Keratinocyte (primary cell): ENCODE results near the gene ZDHHC18. TPM values are rescaled to one million over a fixed set of nuclear protein-coding genes. Genes with fewer than 3 reads are reported as not detected.

Experiments
- DNase-seq: peaks from one replicate; pipeline ENCODE4 v3.0.0-alpha.2; 2011; ENCODE audit warnings: low read depth, missing footprints, low spot score
- FAIRE-seq: peaks from 2 replicates; lab custom pipeline; 2011; peaks lifted over from hg19 to GRCh38; lab: Jason Lieb, UNC
- H2AFZ ChIP-seq: 2 replicates; pipeline ENCODE4 v1.6.0; 2012; ENCODE audit warnings: low read length, control low read depth, inconsistent platforms; ENCODE audit not compliant: control insufficient read depth
- H3K27ac ChIP-seq: 2 replicates; pipeline ENCODE4 v1.5.1; 2011; ENCODE audit warnings: low read length; ENCODE audit not compliant: control insufficient read depth, insufficient read depth
- H3K27me3 ChIP-seq: 3 replicates; pipeline ENCODE4 v1.6.0; 2011; ENCODE audit warnings: low read length; ENCODE audit not compliant: control insufficient read depth, insufficient read depth; ENCODE audit errors: extremely low read depth
- H3K36me3 ChIP-seq, 2 experiments: 2 replicates in 1 of 2; 3 replicates in 1 of 2; pipeline ENCODE4 v1.5.1; 2011; ENCODE audit warnings: low read length in 2 of 2, mild to moderate bottlenecking in 1 of 2; ENCODE audit not compliant: control insufficient read depth in 2 of 2, insufficient read depth in 2 of 2; ENCODE audit errors: extremely low read depth in 1 of 2
- H3K4me1 ChIP-seq: 3 replicates; pipeline ENCODE4 v1.5.1; 2011; ENCODE audit warnings: low read length; ENCODE audit not compliant: control insufficient read depth, insufficient read depth; ENCODE audit errors: extremely low read depth
- H3K4me2 ChIP-seq: 3 replicates; pipeline ENCODE4 v1.6.0; 2011; ENCODE audit warnings: low read depth, low read length; ENCODE audit not compliant: control insufficient read depth, insufficient read depth; ENCODE audit errors: extremely low read depth
- H3K4me3 ChIP-seq, 3 experiments: fragments of 200-600 bp in 1 of 3; sonication (generic) in 1 of 3; 2 replicates in 2 of 3; 3 replicates in 1 of 3; pipeline ENCODE4 v1.5.1; 2011 to 2016; ENCODE audit warnings: low read length in 3 of 3, mild to moderate bottlenecking in 3 of 3, control low read depth in 2 of 3, inconsistent platforms in 1 of 3, low read depth in 1 of 3, mixed read lengths in 1 of 3, mixed run types in 1 of 3, moderate library complexity in 1 of 3; ENCODE audit not compliant: control insufficient read depth in 2 of 3, insufficient read depth in 2 of 3; ENCODE audit errors: extremely low read depth in 1 of 3
- H3K79me2 ChIP-seq: 2 replicates; pipeline ENCODE4 v1.6.0; 2012; ENCODE audit warnings: low read length; ENCODE audit not compliant: control insufficient read depth, insufficient read depth
- H3K9ac ChIP-seq: 3 replicates; pipeline ENCODE4 v1.6.0; 2011; ENCODE audit warnings: low read length; ENCODE audit not compliant: control insufficient read depth, insufficient read depth; ENCODE audit errors: extremely low read depth
- H3K9me1 ChIP-seq: 3 replicates; pipeline ENCODE4 v1.6.0; 2011; ENCODE audit warnings: low read length; ENCODE audit not compliant: control insufficient read depth, insufficient read depth; ENCODE audit errors: extremely low read depth
- H3K9me3 ChIP-seq: 2 replicates; pipeline ENCODE4 v1.5.1; 2012; ENCODE audit warnings: low read depth, low read length; ENCODE audit not compliant: control insufficient read depth
- H4K20me1 ChIP-seq: 3 replicates; pipeline ENCODE4 v1.6.0; 2011; ENCODE audit warnings: low read length; ENCODE audit not compliant: control insufficient read depth, insufficient read depth; ENCODE audit errors: extremely low read depth
- CTCF ChIP-seq, 3 experiments: IDR thresholded peaks in 1 of 3; conservative IDR thresholded peaks in 1 of 3; optimal IDR thresholded peaks in 1 of 3; 2 replicates in 2 of 3; 3 replicates in 1 of 3; pipeline versions ENCODE3 to v1.5.1; 2011; ENCODE audit warnings: low read length in 3 of 3, mild to moderate bottlenecking in 3 of 3, moderate library complexity in 2 of 3, control low read depth in 1 of 3, inconsistent platforms in 1 of 3; ENCODE audit not compliant: insufficient read depth in 2 of 3; ENCODE audit errors: extremely low read depth in 1 of 3
- EZH2 ChIP-seq: IDR thresholded peaks from one replicate; pipeline ENCODE4 v1.6.1; 2012; ENCODE audit warnings: inconsistent platforms, mild to moderate bottlenecking, low read length, moderate library complexity
- dilution Hi-C: fragments of 300-500 bp; cut with MboI; formaldehyde crosslinking; loops from one replicate; pipeline ENCODE4 v1.7.0; 2020; ENCODE audit warnings: low sequenced_read_pairs; ENCODE audit not compliant: extremely low pct_ligation_motif_present
- polyA plus RNA-seq, 5 experiments: library from polyadenylated mRNA; depleted of rRNA in 3 of 5; stranded (reverse) in 3 of 5; stranded (forward) in 1 of 5; unstranded in 1 of 5; fragments of >200 nt; gene quantifications; 1 replicate in 1 of 5; 2 replicates in 3 of 5; 3 replicates in 1 of 5; pipeline versions ENCODE4 v1.2.1 to v1.2.3, GENCODE V29; 2011 to 2012; ENCODE audit warnings: missing spikeins in 2 of 5, low read depth in 1 of 5, low replicate concordance in 1 of 5

The ZDHHC18 gene
- polyA plus RNA-seq, 1 donor (not counting 4 experiments of a cell fraction or from before 2014, with no cell fraction given): 18.1 TPM

- Histone ChIP-seq H3K4me1 (peaks cover 28% of the 10 kb centered on the region), H3K4me3 (no peak overlapping the region), H3K9me1 (no peaks in the 10 kb centered on the region), H3K9ac (no peak overlapping the region), H3K4me2 (no peak overlapping the region), H3K9me3 (no peaks in the 10 kb centered on the region), H3K36me3 (peaks cover 6 to 11% of the 10 kb centered on the region in 2 experiments), H3K27ac (no peak overlapping the region), H4K20me1 (no peaks in the 10 kb centered on the region), H2AFZ (no peak overlapping the region), H3K27me3 (no peaks in the 10 kb centered on the region), H3K79me2 (peaks cover 1% of the 10 kb centered on the region)
- DNase-seq (no peak), FAIRE-seq (no peak)
- dilution Hi-C loops: no loop called here
- TF ChIP-seq EZH2 (no peak), CTCF (optimal IDR thresholded peaks at IDR 0.05 in 1 of 3, IDR thresholded peaks at IDR 0.05 in 1 of 3, conservative IDR thresholded peaks at IDR 0.05 in 1 of 3; ENCODE audit: extremely low read depth in 1 of 3, insufficient read depth in 2 of 3, low read length in 3 of 3) (no peak)
Measured at GRCh38 chr1:26789612-26789865, 36.9 kb upstream of the ZDHHC18 start.

GRCh38 chr1:26789931-26790330 is 36.6 kb upstream of the ZDHHC18 start:
- dilution Hi-C loops: no loop called here
- Histone ChIP-seq H3K79me2 (peaks cover 1% of the 10 kb centered on the region), H3K4me1 (peaks cover 28% of the 10 kb centered on the region), H3K4me3 (no peak overlapping the region), H3K9ac (no peak overlapping the region), H3K27ac (no peak overlapping the region), H2AFZ (no peak overlapping the region), H3K9me3 (no peaks in the 10 kb centered on the region), H3K9me1 (no peaks in the 10 kb centered on the region), H3K27me3 (no peaks in the 10 kb centered on the region), H3K4me2 (no peak overlapping the region), H3K36me3 (peaks cover 8 to 15% of the 10 kb centered on the region in 2 experiments), H4K20me1 (no peaks in the 10 kb centered on the region)
- no peak for DNase-seq
- TF ChIP-seq EZH2: no peak
- TF ChIP-seq CTCF (optimal IDR thresholded peaks at IDR 0.05 in 1 of 3, IDR thresholded peaks at IDR 0.05 in 1 of 3, conservative IDR thresholded peaks at IDR 0.05 in 1 of 3; ENCODE audit: extremely low read depth in 1 of 3, insufficient read depth in 2 of 3, low read length in 3 of 3): no peak
- FAIRE-seq: no peak
